HG02588 (cell line): ENCODE data around the gene TNFSF12.
A peak's percentile ranks its signal among the peaks of the same experiment; 100 is the strongest.

Experiments used
- ATAC-seq: cut with Tn5 transposase; IDR thresholded peaks from one replicate; pipeline ENCODE4 v1.9.1; 2021; ENCODE audit warnings: mild to moderate bottlenecking, moderate library complexity; ENCODE audit not compliant: unreplicated experiment

TNFSF12 gene

GRCh38 chr17:7563115-7563869 lies 14.4 kb downstream of the TNFSF12 start:
- no peak for ATAC-seq

- ATAC-seq: no peak
Measured at GRCh38 chr17:7569571-7569970, 20.7 kb downstream of the TNFSF12 start.

GRCh38 chr17:7570351-7570750 lies 21.5 kb downstream of the TNFSF12 start:
- ATAC-seq: no peak

- no peak for ATAC-seq
Measured at GRCh38 chr17:7572338-7572587, 23.4 kb downstream of the TNFSF12 start.

- ATAC-seq: peak; percentile 80
Measured at GRCh38 chr17:7572588-7573323, 23.9 kb downstream of the TNFSF12 start.

GRCh38 chr17:7573324-7574080 lies 24.6 kb downstream of the TNFSF12 start:
- peak; percentile 22 for ATAC-seq

GRCh38 chr17:7574176-7574953 lies 25.5 kb downstream of the TNFSF12 start:
- ATAC-seq: no peak

GRCh38 chr17:7575481-7575883 lies 26.6 kb downstream of the TNFSF12 start:
- ATAC-seq: no peak

- ATAC-seq: no peak
Measured at GRCh38 chr17:7575959-7576358, 27.1 kb downstream of the TNFSF12 start.

- no peak for ATAC-seq
Measured at GRCh38 chr17:7576432-7576937, 27.6 kb downstream of the TNFSF12 start.

GRCh38 chr17:7577327-7578199 lies 28.7 kb downstream of the TNFSF12 start:
- ATAC-seq: no peak

GRCh38 chr17:7579001-7579833 lies 30.4 kb downstream of the TNFSF12 start, which contains the start of gene CD68:
CD68 (plus strand) TSS chr17:7579638; CDS start chr17:7579678, 40 bp downstream.
- peak; percentile 34 for ATAC-seq

GRCh38 chr17:7579834-7580603 lies 31.2 kb downstream of the TNFSF12 start:
- ATAC-seq: no peak

GRCh38 chr17:7580604-7581575 lies 32.0 kb downstream of the TNFSF12 start:
- no peak for ATAC-seq

- no peak for ATAC-seq
Measured at GRCh38 chr17:7582396-7583252, 33.8 kb downstream of the TNFSF12 start.
